ENCODE measurements around the gene LYPD4. TPM values are rescaled to one million over a fixed set of nuclear protein-coding genes. Genes with fewer than 3 reads are reported as not detected.

The LYPD4 gene
- total and polyA plus RNA-seq, 2 donors (not counting 1 experiment from before 2014, with no cell fraction given): not detected

GRCh38 chr19:41880329-41880708 lies 35.8 kb upstream of the LYPD4 start:
- Histone ChIP-seq H3K4me2 (replicated peaks; ENCODE audit: low read depth, low read length, poor library complexity, severe bottlenecking) (peak overlapping the region; percentile 84), H2AFZ (ENCODE audit: insufficient read depth, low read depth, low read length, poor library complexity, severe bottlenecking) (no peak overlapping the region), H3K4me3 (ENCODE audit: control extremely low read depth in 1 of 5, extremely low read depth in 1 of 5, insufficient read depth in 1 of 5, low read depth in 2 of 5, low read length in 4 of 5) (peak overlapping the region in 3 of 5 experiments; percentile 15 to 97 (median 94)), H4K20me1 (ENCODE audit: control insufficient read depth, insufficient read depth, low read length, poor library complexity, severe bottlenecking) (peaks cover 68% of the 10 kb centered on the region), H3K9ac (ENCODE audit: low read length) (peak overlapping the region; percentile 92), H3K27ac (ENCODE audit: low read length in 2 of 2) (peak overlapping the region in 1 of 2 donors; percentile 96), H3K9me3 (ENCODE audit: control extremely low read depth in 1 of 3, control insufficient read depth in 2 of 3, insufficient read depth in 1 of 3, low read length in 2 of 3) (no peaks in the 10 kb centered on the region), H3K4me1 (ENCODE audit: control insufficient read depth in 2 of 2, insufficient read depth in 2 of 2, low read length in 2 of 2) (peaks cover 57 to 75% of the 10 kb centered on the region in 2 donors), H3K79me2 (ENCODE audit: control insufficient read depth, insufficient read depth, low read length) (peaks cover 78% of the 10 kb centered on the region), H3K27me3 (replicated peaks in 1 of 4; ENCODE audit: control extremely low read depth in 1 of 4, control insufficient read depth in 3 of 4, insufficient read depth in 4 of 4, low read length in 3 of 4) (no peaks in the 10 kb centered on the region), H3K36me3 (replicated peaks in 1 of 2; ENCODE audit: control extremely low read depth in 1 of 2, control insufficient read depth in 1 of 2, extremely low read depth in 1 of 2, insufficient read depth in 2 of 2, low read length in 1 of 2) (peaks cover 0 to 40% of the 10 kb centered on the region in 2 experiments)
- WGBS (ENCODE audit: insufficient coverage): no CpG with 5 or more reads among the region's 5 CpGs
- ChIA-PET CTCF (interaction anchor here (1.2 to 2.8 kb wide), 3 partner anchors 9 to 70 kb away, joined by 3 to 8 read pairs (median 5); no protein-coding TSS in a partner anchor), POLR2A (no interaction called here)
- peaks cover 73% of the 10 kb centered on the region for H3K4me1 Mint-ChIP-seq
- peak overlapping the region; percentile 99 for H3K27ac Mint-ChIP-seq
- intact Hi-C loops (cut with micrococcal nuclease): loop anchor here (5.0 kb wide), 1 partner anchor 197 kb away; the partner anchor contains the start of gene ZNF574
- no peak for ATAC-seq (ENCODE audit: low read depth)
- H3K9me3 Mint-ChIP-seq (ENCODE audit: insufficient read depth): no peaks in the 10 kb centered on the region
- no peaks in the 10 kb centered on the region for H3K27me3 Mint-ChIP-seq
- no peak for DNase-seq
- no peak for TF ChIP-seq EZH2 (IDR thresholded peaks at IDR 0.05; ENCODE audit: borderline replicate concordance, insufficient read depth, low read depth, low read length, poor library complexity, severe bottlenecking)
- H3K4me3 Mint-ChIP-seq: peak overlapping the region; percentile 97

GRCh38 chr19:41879670-41880328 lies 35.3 kb upstream of the LYPD4 start:
- TF ChIP-seq CTCF (IDR thresholded peaks at IDR 0.05) (no peak), EZH2 (IDR thresholded peaks at IDR 0.05; ENCODE audit: borderline replicate concordance, insufficient read depth, low read depth, low read length, poor library complexity, severe bottlenecking) (no peak)
- WGBS (ENCODE audit: insufficient coverage): 72% methylated on average over 5 of the region's 7 CpGs
- Histone ChIP-seq H3K27ac (ENCODE audit: low read length in 2 of 2) (peak overlapping the region; percentile 96 to 98), H4K20me1 (ENCODE audit: control insufficient read depth, insufficient read depth, low read length, poor library complexity, severe bottlenecking) (peaks cover 62% of the 10 kb centered on the region), H3K79me2 (ENCODE audit: control insufficient read depth, insufficient read depth, low read length) (peaks cover 76% of the 10 kb centered on the region), H2AFZ (ENCODE audit: insufficient read depth, low read depth, low read length, poor library complexity, severe bottlenecking) (no peak overlapping the region), H3K4me3 (ENCODE audit: control extremely low read depth in 1 of 5, extremely low read depth in 1 of 5, insufficient read depth in 1 of 5, low read depth in 2 of 5, low read length in 4 of 5) (peak overlapping the region; percentile 13 to 100 (median 94)), H3K4me2 (replicated peaks; ENCODE audit: low read depth, low read length, poor library complexity, severe bottlenecking) (peak overlapping the region; percentile 84), H3K36me3 (replicated peaks in 1 of 2; ENCODE audit: control extremely low read depth in 1 of 2, control insufficient read depth in 1 of 2, extremely low read depth in 1 of 2, insufficient read depth in 2 of 2, low read length in 1 of 2) (peaks cover 0 to 40% of the 10 kb centered on the region in 2 experiments), H3K9me3 (ENCODE audit: control extremely low read depth in 1 of 3, control insufficient read depth in 2 of 3, insufficient read depth in 1 of 3, low read length in 2 of 3) (no peaks in the 10 kb centered on the region), H3K4me1 (ENCODE audit: control insufficient read depth in 2 of 2, insufficient read depth in 2 of 2, low read length in 2 of 2) (peaks cover 55 to 75% of the 10 kb centered on the region in 2 donors), H3K9ac (ENCODE audit: low read length) (peak overlapping the region; percentile 92), H3K27me3 (replicated peaks in 1 of 4; ENCODE audit: control extremely low read depth in 1 of 4, control insufficient read depth in 3 of 4, insufficient read depth in 4 of 4, low read length in 3 of 4) (no peaks in the 10 kb centered on the region)
- Mint-ChIP-seq H3K27ac (peak overlapping the region; percentile 99), H3K4me1 (peaks cover 70% of the 10 kb centered on the region), H3K4me3 (peak overlapping the region; percentile 97), H3K9me3 (ENCODE audit: insufficient read depth) (no peaks in the 10 kb centered on the region), H3K27me3 (no peaks in the 10 kb centered on the region)
- ATAC-seq (ENCODE audit: low read depth) (no peak), DNase-seq (no peak)
- intact Hi-C loops (cut with micrococcal nuclease): loop anchor here (5.0 to 10.0 kb wide), 2 partner anchors 198 to 615 kb away; partner anchors contain the start of genes HNRNPUL1 and ZNF574
- ChIA-PET CTCF (interaction anchor here (1.2 to 2.8 kb wide), 3 partner anchors 8 to 70 kb away, joined by 3 to 8 read pairs (median 5); no protein-coding TSS in a partner anchor), POLR2A (no interaction called here)
